Loucy (cell line): Measurements from ENCODE around the gene GLT1D1.

Experiments
- H2AFZ ChIP-seq: fragments of 200-600 bp; sonication (generic); 2 replicates; pipeline ENCODE4 v1.6.0; 2016; ENCODE audit warnings: antibody characterized with exemption, mild to moderate bottlenecking, low read length, moderate library complexity
- H3F3A ChIP-seq: fragments of 200-600 bp; 2 replicates; pipeline ENCODE4 v1.6.0; 2016; ENCODE audit warnings: antibody characterized with exemption, low read depth, mild to moderate bottlenecking
- H3K27me3 ChIP-seq: fragments of 200-600 bp; sonication (generic); 2 replicates; pipeline ENCODE4 v1.6.1; 2014; ENCODE audit warnings: low read length, mild to moderate bottlenecking; ENCODE audit not compliant: insufficient read depth, poor library complexity, severe bottlenecking
- H3K36me3 ChIP-seq: fragments of 200-600 bp; sonication (generic); 2 replicates; pipeline ENCODE4 v1.6.1; 2016; ENCODE audit warnings: low read length; ENCODE audit not compliant: insufficient read depth
- H3K4me1 ChIP-seq: fragments of 200-600 bp; sonication (generic); 2 replicates; pipeline ENCODE4 v1.5.1; 2014; ENCODE audit warnings: low read length, mild to moderate bottlenecking; ENCODE audit not compliant: insufficient read depth, poor library complexity, severe bottlenecking
- H3K4me2 ChIP-seq: fragments of 200-600 bp; sonication (generic); 2 replicates; pipeline ENCODE4 v1.6.0; 2014; ENCODE audit warnings: antibody characterized with exemption, low read length, low read depth, mild to moderate bottlenecking; ENCODE audit not compliant: poor library complexity, severe bottlenecking
- H3K4me3 ChIP-seq: fragments of 200-600 bp; sonication (generic); 2 replicates; pipeline ENCODE4 v1.5.1; 2014; ENCODE audit warnings: low read length, mild to moderate bottlenecking, mixed read lengths; ENCODE audit not compliant: poor library complexity, severe bottlenecking
- H3K79me2 ChIP-seq: fragments of 200-600 bp; sonication (generic); 2 replicates; pipeline ENCODE4 v1.6.1; 2014; ENCODE audit warnings: low read length; ENCODE audit not compliant: insufficient read depth
- H3K9ac ChIP-seq: fragments of 200-600 bp; sonication (generic); 2 replicates; pipeline ENCODE4 v1.6.0; 2014; ENCODE audit warnings: mild to moderate bottlenecking, low read depth, low read length, moderate library complexity; ENCODE audit not compliant: poor library complexity, severe bottlenecking
- H3K9me2 ChIP-seq: fragments of 200-600 bp; sonication (generic); replicated peaks from 2 replicates; pipeline ENCODE4 v1.6.1; 2016; ENCODE audit warnings: low read depth, low read length, mixed read lengths
- H3K9me3 ChIP-seq: fragments of 200-600 bp; sonication (generic); 2 replicates; pipeline ENCODE4 v1.6.1; 2014; ENCODE audit warnings: mild to moderate bottlenecking, antibody characterized with exemption, low read length, low read depth; ENCODE audit not compliant: insufficient read depth
- H4K20me1 ChIP-seq: fragments of 200-600 bp; sonication (generic); 2 replicates; pipeline ENCODE4 v1.6.0; 2014; ENCODE audit warnings: antibody characterized with exemption, low read length, mild to moderate bottlenecking; ENCODE audit not compliant: insufficient read depth, poor library complexity, severe bottlenecking
- CTCF ChIP-seq: fragments of 200-600 bp; sonication (generic); conservative IDR thresholded peaks from 2 replicates; pipeline ENCODE4 v1.5.1; 2014; ENCODE audit warnings: mild to moderate bottlenecking, antibody characterized with exemption, low read length
- EZH2phosphoT487 ChIP-seq: fragments of 200-600 bp; IDR thresholded peaks from 2 replicates; pipeline ENCODE4 v1.6.1; 2018; ENCODE audit warnings: antibody characterized with exemption, mild to moderate bottlenecking, moderate library complexity, borderline replicate concordance

Gene GLT1D1

GRCh38 chr12:128806573-128806972 lies 46.7 kb upstream of the GLT1D1 start:
- H3K9ac ChIP-seq = no peak overlapping the region
- no peaks in the 10 kb centered on the region for H3K9me2 ChIP-seq
- no peak overlapping the region for H3K4me3 ChIP-seq
- peaks cover 40% of the 10 kb centered on the region for H4K20me1 ChIP-seq
- no peaks in the 10 kb centered on the region for H3K9me3 ChIP-seq
- no peak overlapping the region for H2AFZ ChIP-seq
- H3K36me3 ChIP-seq = peaks cover 73% of the 10 kb centered on the region; the same call in 1 of the 2 replicates
- no peak overlapping the region for H3K4me2 ChIP-seq
- H3K4me1 ChIP-seq = peaks cover 13% of the 10 kb centered on the region
- no peaks in the 10 kb centered on the region for H3K27me3 ChIP-seq
- peaks cover 71% of the 10 kb centered on the region for H3K79me2 ChIP-seq
- no peak for TF ChIP-seq CTCF
- TF ChIP-seq EZH2phosphoT487 = no peak
- H3F3A ChIP-seq = no peaks in the 10 kb centered on the region

GRCh38 chr12:128807161-128807724 lies 46.0 kb upstream of the GLT1D1 start:
- Histone ChIP-seq H3K4me2 (no peak overlapping the region), H2AFZ (no peak overlapping the region), H3K9me2 (no peaks in the 10 kb centered on the region), H3K9ac (no peak overlapping the region), H4K20me1 (peaks cover 46% of the 10 kb centered on the region), H3K36me3 (peaks cover 70% of the 10 kb centered on the region; the same call in 1 of the 2 replicates), H3K4me3 (no peak overlapping the region), H3F3A (no peaks in the 10 kb centered on the region), H3K9me3 (no peaks in the 10 kb centered on the region), H3K4me1 (peaks cover 19% of the 10 kb centered on the region), H3K79me2 (peaks cover 71% of the 10 kb centered on the region), H3K27me3 (no peaks in the 10 kb centered on the region)
- no peak for TF ChIP-seq CTCF
- no peak for TF ChIP-seq EZH2phosphoT487

- peaks cover 67% of the 10 kb centered on the region; the same call in 1 of the 2 replicates for H3K36me3 ChIP-seq
- TF ChIP-seq CTCF (no peak), EZH2phosphoT487 (no peak)
- peaks cover 42% of the 10 kb centered on the region for H4K20me1 ChIP-seq
Observed at GRCh38 chr12:128808651-128809050, 44.6 kb upstream of the GLT1D1 start.

More at GRCh38 chr12:128808651-128809050, 44.6 kb upstream of the GLT1D1 start:
- Histone ChIP-seq H3K27me3 (no peaks in the 10 kb centered on the region), H3K9me2 (no peaks in the 10 kb centered on the region), H3K79me2 (peaks cover 71% of the 10 kb centered on the region), H3K9ac (no peak overlapping the region), H2AFZ (no peak overlapping the region), H3F3A (no peaks in the 10 kb centered on the region), H3K4me1 (peaks cover 25% of the 10 kb centered on the region), H3K4me3 (no peak overlapping the region), H3K9me3 (no peaks in the 10 kb centered on the region), H3K4me2 (no peak overlapping the region)
